COLO668 (cell line): ENCODE data around the gene NR2F1-AS1.
A peak's percentile ranks its signal among the peaks of the same experiment; 100 is the strongest.

Source experiments
- DNase-seq: peaks from one replicate; lab custom pipeline; 2025; ENCODE audit not compliant: unreplicated experiment; lab: John Stamatoyannopoulos, UW

NR2F1-AS1 gene

DNA sequence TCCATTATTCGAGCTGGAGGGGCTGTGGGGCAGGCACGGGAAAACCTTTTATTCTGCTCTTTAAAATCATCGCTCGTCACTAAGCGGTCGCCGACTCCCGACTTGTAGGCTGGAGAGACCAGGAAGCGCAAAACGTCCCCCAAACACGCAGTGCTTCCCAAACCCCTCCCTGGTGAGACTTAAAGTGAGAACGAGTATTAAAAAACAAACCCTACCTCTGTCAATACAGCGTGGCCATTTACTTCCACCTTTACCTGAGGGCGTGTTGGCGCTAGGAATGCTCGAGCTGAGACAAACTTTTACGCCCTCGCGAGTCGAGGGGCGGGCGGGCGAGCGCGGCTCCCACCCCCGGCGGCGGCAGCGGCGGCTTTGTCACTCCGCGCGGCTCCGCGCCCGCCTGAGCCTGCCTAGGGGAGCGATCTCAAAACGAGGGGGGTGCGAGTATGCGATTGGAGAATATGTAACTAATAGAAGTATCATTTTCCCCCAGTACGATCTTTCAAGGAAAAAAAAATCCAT lies at the start of gene NR2F1-AS1:
NR2F1-AS1 (minus strand) TSS at position 293 of the 519 bp plus-strand sequence.
- peak; percentile 63 for DNase-seq

DNA sequence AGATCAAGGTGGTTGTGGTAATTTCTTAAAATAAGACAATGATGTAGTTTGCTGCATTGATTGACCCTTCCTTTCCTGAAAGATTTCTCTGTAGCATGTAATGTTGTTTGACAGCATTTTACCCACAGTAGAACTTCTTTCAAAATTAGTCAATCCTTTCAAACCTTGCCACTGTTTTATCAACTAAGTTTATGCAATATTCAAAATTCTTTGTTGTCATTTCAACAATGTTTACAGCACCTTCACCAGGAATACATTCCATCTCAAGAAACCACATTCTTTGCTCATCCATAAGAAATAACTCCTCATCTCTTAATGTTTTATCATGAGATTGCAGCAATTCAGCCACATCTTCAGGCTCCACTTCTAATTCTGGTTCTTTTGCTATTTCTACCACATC lies 45.8 kb upstream of the NR2F1-AS1 start:
- no peak for DNase-seq

DNA sequence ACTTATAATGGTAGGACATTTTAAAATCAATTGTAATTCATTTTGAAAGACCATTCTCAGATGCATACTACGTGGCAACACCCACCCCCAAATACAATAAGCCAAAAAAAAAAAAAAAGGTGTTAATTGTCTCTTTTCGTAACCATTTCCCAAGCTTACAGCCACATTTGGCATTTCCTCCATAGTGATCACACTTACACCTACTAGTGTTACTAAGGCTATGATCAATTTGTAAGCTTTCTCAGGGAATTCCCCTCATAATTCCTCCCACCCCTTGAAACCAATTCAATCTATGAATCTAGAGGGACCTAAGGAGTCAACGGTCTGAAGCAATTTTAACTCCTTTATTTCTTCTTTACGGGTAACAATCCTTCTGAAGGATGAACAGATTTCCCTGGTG lies 42.1 kb upstream of the NR2F1-AS1 start:
- no peak for DNase-seq

DNA sequence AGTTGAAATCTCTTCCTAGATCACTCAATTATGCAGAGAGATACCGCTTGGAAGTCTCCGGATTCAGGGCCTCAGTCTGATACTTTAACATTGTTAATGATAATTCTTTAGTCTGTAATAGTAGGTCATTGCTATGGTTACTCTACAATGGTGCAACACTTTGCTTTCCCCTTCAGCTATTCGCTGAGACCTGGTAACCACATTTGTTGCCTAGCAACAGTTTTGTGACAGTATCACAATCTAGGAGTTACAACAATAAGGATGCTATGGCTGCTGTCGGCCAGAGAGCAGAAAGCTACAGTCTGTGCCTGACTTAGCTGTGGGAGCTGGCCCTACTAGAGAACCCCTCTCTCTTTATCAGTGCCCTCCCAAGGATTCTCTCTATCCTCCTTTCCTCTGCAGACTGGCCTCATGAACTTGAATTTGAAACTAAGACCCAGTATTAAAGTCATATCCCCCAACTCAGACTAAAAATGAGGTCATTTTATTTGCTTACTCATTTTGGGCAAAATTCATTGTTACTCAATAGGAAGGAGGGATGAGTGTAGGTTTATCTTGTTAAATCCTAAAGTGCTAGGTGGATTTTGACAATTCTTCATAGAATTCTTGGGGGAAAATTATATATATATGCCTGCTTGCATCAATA lies 41.3 kb upstream of the NR2F1-AS1 start:
- DNase-seq, result peak; percentile 36

DNA sequence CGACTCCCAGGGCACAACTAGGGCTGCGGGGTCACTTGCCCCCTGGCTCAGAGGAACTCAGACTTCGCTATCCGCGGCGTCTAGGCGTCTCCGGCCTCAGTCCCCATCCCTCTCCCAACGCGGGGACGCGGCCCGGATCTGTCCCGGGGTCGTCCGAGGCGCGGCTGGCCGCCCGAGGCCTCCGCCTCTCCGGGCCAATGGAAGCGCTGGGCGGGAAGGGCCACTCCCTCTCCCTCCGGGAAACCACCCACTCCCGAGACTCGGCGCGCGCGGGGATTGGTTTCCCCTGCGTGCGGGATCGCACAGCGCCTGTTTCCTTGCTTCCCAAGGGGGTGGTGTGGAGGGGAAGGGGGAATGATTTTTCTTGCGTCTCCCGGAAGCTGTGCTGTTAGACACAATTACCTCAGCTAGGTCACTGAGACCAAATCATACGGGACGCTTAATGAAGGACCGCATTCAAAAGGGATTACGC lies 40.3 kb upstream of the NR2F1-AS1 start:
- peak; percentile 87 for DNase-seq

DNA sequence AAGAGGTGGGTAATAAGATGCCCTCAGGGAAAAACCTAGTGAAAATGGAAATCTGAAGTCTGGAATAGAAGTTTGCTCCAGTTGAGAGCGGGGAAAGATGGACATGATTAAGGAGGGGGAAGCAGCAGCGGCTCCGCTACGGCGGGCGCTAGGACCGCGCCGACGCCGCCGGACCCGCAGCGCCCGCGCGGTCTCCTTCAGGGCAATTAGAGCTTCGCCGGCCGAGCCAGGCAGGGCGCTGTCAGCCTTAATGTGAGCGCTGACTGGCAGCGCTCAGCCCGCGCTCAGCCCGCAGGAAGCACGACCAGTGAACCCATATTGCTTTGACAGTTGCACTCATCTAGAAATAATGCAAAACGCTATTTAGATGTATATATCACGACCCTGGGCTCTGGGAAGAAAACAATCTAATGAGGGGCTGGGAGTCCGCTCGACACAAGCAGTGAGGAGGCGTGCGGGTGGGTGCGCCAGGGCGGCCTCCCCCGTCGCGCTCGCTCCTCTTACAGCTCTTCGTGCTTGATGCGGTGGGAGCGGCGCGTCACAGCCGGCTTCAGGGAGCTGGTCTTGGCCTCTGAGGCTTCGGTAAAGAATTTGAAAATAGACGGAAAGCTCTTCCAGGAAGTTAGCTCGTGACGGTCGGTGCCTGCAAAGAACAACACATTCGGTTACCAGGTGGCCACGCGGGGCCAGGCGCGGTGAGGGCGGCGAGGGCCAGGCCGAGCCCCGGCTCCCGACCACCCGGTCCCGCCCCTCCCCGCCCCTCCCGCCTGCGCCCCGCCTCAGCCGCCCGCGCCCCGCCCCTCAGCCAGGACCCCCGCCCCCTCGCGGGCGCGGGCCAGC lies 39.7 kb upstream of the NR2F1-AS1 start:
- DNase-seq, result peak; percentile 84

DNA sequence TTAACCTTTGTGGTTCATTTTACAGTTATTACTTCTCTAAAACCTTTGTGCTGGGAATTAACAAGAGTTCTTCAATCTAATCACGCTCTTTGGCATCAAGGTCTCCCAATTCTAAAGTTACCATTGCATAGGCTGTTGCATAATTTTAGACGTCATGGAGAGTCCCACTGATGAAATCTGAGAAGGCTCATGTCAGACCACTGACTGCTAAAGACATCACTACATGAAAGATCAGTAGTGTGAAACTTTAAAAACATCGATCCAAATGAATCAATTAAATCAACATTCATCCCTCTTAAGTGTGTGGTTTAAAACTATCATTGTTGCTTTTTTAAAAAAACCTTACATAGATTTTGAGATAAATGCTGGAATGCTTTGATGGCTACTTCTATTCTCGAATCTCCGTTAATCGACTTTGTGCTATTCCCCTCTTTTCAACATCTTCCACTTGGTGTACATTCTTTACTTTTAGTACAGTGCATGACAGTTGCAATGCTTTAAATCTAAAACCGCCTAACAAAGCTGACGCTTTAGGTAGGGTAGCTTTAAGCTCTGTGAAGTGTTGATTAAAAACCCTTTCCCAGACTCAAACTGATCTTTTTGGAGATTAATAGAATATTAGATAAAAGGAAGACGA lies 35.6 kb upstream of the NR2F1-AS1 start:
- DNase-seq, result no peak

DNA sequence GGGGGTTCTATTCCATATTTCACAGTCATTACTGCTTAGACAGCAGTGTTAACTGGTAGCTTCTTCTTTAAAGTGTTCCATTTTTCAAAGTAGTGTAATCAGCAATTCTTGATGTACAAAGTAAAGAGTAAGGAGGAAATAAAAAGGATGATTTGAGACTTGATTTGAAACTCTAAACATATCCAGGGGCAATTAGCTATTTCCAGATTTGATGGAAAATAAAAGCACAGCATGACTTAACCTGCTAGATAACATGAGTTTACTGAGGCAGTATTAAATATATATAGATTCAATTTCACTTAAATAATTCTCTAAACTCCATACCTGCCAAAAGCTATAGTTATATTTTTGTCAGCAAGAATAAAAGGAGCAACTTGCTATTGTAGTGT lies 31.8 kb upstream of the NR2F1-AS1 start:
- DNase-seq, result no peak

DNA sequence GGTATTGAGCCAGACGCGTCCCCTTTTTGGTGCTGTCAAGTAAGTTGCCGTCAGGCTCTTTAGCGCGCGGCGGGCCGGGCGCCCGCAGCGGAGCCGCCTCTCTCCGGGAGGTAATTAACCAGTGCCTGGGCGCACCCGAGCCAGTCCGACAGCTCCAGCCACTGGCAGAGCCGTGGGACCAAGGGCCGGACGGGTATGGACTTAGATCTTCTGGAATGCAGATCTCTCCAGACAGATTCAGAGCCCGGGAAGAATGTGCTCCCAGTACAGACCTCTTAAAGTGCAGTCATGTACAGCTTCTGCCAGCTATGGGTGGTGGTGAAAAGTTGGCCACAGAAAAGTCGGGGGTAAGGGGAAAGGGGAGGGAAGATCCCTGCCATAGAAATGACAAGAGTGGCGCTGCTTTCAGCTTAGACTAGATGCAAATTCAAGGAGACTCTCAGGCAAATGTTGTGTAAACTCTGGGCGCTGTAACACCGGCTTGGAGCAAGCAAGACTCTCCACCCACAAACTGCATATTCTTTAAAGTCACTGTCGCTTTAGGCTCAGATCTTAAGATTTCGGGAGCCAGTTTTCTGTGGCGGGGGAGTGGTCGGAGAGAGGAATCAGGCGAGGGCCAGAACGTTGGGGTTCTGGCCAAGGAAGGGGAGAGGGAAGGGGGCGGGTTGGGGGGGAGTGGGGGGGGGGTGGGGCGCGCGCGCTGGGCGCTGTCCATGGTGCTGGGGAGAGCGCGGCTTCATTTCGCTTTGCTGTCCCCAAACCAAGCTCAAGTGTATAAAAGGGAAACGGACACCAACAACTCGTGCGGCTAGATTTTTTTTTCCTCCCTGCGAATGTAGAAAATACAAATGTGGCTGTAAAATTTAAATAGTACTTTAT lies 31.2 kb upstream of the NR2F1-AS1 start:
- DNase-seq, result peak; percentile 41

DNA sequence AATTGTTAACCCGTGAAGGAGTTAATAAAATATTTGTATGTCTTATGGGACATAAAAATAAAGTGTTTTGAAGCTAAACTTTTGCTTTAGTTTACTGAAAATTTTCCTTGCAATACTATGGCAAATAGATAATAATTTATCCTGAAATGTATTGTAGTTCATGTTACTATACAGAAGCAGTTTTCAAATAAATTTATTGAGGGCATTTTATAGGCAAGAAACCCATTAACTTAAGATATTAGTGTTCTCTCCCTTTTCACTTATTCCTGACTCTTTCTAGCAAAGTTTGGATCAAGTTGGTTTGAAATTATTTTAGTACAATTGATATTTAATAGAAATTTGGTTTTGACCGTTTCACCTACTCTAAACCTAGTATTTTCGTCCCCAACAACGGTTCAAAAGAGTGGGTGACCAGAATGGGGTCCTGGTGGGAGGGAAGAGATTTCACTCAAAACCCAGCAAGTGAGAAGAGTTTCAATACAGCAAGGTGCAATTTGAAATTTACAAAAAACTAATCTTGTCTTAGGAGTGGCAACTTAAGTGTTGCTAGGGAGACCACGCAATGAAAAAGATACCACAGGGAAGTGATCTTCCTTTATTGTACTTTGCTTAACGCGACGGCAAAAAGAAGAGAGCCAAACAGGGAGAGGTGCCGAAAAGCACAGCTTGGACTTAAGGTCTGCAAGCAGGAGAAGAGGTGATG lies 30.4 kb upstream of the NR2F1-AS1 start:
- DNase-seq, result no peak

DNA sequence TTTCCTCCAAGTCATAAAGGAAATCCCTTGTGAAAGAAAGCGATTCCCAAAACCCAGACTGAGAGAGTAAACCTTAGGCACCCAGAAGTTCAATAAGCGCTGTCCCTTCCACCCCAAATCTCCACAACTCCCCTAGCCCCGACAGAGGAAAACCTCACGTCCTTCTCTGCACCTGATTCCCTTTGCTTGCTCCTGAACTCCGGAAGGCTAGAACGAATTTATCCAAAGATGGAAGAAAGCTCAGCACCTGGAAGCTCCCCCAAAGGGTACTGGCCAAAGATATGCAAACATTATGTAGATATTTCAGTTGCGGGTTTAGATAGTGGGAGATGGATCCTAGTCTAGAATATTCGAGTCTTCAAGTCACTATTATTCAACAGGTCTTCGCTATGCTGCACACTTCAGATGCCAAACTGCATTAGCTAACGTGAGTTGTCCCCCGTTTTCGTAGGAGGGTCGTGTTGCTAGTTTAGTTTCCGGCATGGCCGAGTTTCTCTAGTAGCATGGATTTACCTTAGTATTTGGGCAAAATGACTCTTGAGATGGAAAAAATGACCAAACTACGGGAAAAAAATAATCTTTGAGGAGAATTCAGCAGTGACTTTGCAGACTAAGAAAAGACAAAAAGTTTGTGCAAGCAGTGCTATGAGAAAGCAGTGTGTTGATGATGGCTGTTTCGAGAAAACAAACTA lies 29.7 kb upstream of the NR2F1-AS1 start:
- DNase-seq, result no peak

DNA sequence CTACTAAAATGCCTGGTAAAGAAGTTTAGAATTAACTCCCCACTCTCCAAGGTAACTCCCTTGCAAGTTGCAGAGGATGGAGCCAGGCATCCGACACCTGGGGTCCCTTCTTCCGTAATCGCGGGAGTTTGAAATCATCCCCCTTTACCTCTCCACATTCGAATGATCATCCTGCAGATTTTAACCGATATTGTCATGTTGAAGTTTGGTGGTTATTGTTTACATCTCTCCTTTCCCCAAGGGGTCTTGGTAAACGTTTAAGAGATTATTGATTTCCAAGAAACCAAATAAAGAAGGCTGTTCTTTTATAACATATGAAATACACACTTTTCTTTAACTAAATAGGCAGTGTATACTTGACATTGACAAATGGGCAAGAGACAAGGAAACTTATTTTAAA lies 28.7 kb upstream of the NR2F1-AS1 start:
- DNase-seq, result no peak

DNA sequence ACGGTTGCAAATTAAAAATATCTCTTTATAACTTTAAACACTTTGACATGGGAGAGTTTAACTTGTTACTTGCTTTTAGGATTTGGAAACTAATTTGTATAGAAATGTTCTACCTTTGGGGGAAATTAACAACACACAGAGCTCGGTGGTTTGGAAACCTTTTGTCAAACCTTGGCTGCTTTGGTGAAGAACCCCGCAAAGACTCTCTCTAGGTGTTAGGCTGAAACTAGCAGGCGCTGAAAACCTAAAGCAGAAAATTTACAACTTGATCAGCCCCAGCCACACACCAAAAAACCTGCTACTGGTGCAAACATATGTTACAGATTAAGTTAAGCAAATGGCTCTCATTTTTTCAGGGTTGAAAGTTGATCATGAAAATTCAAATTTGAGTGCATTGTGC lies 27.8 kb upstream of the NR2F1-AS1 start:
- DNase-seq, result no peak

DNA sequence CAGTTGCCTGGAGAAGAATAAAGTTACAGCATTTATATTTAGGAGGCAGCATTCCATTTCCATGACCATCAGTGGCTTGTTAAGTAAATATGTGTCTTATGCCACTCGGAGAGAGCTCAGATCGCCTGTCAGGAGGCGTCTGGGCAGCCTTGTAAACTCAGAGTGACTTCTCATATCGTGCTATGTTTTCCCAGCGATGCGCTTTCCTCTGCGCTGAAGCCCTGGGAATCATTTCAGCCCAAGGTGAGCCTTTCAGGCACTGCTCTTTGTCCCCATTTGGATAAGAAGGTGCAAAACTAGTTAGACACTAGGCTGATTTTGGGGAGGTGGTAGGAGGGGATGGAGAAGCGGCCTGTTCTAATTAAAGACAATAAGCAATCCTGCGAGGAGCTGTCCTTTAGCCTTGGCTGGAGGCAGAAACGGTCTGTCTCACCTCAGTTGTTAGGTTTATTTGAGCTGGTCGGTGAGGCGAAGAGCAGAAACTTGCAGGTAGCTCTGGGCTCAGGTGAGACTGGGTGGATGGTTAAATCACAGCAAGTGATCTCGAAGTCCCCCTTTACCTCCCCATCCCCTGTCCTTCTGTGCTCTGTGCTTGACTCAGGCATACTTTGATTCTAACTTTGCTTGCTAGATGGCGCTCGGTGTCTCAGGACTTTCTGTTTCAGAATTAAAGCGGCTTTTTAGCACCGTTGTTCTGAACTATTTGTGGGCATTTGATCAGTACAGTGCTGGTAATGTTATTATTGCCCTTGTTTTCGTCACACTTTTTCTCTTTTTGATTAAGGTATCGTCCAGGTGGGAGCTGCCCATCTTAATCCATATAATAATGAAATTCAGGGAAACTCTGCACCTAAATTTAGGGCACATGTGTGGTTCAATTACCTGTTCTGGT lies 26.6 kb upstream of the NR2F1-AS1 start:
- DNase-seq, result peak; percentile 5

DNA sequence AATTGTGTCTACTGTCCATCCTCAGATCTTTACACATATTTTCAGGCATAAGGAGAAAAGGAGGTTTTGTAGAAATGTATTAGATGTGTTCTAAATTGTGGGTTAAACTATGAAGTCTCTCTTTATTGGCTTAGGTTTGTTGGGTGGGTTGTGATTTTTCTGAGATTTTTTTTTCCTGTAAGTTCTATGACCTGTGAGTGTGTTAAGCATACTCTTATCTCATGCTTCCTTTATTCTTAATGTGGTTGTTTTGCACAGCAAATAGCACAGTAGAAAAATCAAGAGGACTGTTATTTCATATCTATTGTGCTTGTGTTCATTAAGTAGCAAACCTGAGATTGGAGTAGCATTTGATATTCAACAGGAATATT lies 25.3 kb upstream of the NR2F1-AS1 start:
- DNase-seq, result no peak

DNA sequence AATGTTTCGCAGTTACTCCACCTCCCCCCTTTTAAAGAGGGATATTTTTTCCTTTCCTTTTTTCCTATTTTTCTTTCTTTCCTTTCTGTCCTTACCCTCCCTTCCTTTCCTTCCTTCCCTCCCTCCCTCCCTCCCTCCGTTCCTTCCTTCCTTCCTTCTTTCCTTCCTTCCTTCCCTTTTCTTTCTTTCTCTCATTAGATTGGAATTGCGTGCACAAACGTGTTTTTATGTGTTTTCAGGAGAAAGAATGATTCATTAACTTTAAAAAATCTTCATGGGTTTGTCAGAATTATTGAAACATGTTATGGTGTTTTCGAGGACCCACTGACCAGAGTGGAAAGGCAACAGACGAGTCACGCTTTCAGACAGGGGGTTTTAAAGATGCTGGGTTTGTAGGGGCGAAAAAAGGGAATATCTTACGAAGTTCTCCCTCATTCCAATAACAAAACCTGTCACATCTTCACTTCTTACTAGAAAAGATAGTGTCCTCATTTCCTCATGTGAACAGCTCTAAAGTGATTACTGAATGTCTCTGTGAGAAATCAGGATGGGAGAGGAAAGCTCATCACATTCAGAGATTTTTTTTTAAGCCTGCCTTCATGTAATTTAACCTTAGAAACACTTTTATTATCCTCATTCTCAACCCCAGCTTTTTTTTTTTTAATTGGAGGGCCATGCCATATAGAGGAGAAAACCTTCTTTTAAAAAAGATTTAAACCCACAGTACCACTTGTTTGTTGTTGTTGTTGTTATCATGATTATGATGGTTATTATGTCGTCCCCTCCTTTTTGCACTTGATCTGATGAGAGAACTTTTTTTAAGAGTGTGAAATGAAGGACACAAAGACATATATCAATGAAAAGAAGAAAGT lies 23.9 kb upstream of the NR2F1-AS1 start:
- DNase-seq, result no peak

DNA sequence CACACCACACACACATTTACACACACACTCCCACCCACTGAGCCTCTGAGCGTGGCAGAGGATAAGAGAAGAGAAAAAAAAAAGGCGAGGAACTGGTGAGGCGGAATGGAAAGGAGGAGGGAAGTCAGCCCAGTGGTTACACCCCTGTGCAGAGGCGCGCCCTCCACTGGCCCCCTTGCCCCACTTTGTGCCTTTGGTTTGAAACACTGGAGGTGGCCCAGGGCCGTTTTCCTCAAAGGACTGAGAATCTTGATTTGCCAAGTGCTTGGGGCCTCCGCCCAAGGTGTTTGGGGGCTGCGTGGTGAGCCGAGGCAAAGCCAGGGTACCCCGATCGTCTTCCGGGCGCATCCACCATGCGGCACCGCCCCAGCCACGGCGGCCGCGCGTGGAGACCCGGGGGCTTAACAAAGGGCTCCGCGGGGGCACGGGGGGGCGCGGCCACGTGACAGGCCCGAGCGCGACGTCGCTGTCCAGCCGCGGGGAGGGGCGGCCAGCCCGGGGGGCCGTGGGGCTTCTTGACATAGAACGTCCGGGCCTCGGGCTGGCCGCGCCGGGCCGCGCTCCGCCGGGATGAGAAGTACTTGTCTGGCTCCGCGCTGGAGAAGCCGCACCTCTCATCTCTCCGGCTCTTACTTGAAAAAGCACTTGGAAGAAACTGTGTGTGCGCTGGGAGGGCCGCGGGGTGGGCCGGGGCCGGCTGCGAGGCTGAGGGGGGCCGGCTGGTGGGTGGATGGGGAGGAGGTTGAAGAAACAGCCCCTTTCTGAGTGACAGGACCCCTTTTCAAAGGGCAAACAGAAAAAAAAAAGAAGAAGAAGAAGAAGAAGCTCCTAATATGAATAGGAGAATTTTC lies 23.0 kb upstream of the NR2F1-AS1 start:
- DNase-seq, result peak; percentile 17
